ENCODE data around the gene SFMBT1. TPM values are rescaled to one million over a fixed set of nuclear protein-coding genes. Genes with fewer than 3 reads are reported as not detected.

The SFMBT1 gene, protein sequence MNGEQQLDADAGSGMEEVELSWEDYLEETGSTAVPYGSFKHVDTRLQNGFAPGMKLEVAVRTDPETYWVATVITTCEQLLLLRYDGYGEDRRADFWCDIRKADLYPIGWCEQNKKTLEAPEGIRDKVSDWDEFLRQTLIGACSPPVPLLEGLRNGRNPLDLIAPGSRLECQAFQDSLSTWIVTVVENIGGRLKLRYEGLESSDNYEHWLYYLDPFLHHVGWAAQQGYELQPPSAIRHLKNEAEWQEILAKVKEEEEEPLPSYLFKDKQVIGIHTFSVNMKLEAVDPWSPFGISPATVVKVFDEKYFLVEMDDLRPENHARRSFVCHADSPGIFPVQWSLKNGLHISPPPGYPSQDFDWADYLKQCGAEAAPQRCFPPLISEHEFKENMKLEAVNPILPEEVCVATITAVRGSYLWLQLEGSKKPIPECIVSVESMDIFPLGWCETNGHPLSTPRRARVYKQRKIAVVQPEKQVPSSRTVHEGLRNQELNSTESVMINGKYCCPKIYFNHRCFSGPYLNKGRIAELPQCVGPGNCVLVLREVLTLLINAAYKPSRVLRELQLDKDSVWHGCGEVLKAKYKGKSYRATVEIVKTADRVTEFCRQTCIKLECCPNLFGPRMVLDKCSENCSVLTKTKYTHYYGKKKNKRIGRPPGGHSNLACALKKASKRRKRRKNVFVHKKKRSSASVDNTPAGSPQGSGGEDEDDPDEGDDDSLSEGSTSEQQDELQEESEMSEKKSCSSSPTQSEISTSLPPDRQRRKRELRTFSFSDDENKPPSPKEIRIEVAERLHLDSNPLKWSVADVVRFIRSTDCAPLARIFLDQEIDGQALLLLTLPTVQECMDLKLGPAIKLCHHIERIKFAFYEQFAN
- total RNA-seq (2014; rRNA removed; shearing (Covaris generic)) = 1.2 and 3.6 TPM in 2 replicates

DNA sequence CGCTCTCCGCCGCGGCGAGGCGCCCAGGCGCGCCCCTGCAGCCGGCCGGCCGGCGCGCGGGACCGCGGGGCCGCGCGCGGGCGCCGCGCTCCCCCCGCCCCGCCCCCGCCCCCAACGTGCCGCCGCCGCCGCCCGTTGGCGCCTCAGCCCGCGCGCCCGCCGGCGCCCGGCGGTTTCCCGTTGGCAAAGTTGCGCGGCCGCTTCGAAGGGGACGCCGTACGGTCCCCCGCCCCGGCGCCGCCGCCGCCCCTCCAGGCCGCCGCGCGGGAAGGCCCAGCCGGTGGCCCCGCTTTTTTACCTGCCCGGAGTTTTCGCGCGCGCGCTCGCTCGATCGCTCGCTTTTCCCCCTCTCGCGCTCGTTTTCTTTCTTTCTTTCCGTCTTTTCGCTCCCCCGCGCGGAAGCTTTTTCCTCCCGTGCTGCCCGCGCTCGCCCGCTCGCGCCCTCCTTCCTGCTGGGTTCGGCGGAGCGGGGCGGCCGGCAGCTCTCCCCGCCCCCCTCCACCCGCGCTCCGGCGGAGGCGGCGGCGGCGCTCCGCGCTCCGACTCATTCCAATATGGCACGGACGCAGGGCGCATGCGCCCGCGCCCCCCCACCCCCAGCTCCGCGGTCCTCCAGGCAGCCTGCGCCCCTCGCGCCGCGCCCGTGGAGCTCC, at the start of gene SFMBT1:
TSS of gene SFMBT1 (minus strand) at position 556 of the 653 bp plus-strand sequence. CDS start 76,945 bp downstream, outside the sequence.
- DNase-seq (ENCODE audit: low spot score) = peak; percentile 57
- in situ Hi-C loops (cut with HindIII; ENCODE audit: low sequenced_read_pairs) = no loop called here

DNA sequence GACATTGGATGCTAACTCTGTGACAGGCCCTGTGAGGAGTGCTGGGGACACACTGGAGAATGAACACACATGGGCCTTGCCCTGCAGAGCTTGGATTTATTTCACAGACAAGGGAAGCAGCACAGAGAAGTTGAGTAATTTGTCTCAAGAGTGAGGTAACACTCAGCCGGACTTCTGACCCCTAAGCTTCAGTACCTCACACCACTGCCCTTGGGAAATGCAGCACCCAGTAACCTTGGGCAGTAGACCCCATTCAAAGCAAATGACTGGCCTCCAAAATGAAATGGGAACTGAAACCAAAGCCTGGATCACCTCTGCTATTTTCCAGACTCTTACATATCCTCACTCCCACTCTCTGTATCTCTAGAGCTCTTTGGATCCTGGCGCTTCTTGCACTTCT, 47.1 kb upstream of the SFMBT1 start:
- DNase-seq (ENCODE audit: low spot score) = no peak

DNA sequence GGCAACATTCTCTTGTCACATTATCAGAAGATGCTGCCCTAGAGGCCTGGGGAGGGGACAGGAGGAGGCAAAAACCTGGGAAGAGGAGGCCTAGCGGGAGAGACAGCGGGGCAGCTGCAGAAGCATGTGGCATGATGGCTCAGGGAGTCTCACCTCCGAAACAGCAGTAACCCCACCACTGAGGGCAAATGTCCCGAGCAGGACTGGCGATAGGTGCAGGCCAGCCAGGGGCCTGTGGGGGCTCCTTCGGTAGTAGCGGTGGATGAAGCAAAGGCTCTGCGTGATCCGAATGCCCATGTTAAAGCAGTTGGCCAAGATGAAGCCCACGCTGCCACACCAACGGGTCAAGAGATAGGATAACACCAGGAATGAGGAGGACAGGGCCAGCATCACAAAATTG, 46.3 kb upstream of the SFMBT1 start:
- no peak for DNase-seq (ENCODE audit: low spot score)
- in situ Hi-C loops (cut with HindIII; ENCODE audit: low sequenced_read_pairs) = no loop called here

More for the DNA sequence above, 47.1 kb upstream of the SFMBT1 start:
- in situ Hi-C loops (cut with HindIII; ENCODE audit: low sequenced_read_pairs) = no loop called here

DNA sequence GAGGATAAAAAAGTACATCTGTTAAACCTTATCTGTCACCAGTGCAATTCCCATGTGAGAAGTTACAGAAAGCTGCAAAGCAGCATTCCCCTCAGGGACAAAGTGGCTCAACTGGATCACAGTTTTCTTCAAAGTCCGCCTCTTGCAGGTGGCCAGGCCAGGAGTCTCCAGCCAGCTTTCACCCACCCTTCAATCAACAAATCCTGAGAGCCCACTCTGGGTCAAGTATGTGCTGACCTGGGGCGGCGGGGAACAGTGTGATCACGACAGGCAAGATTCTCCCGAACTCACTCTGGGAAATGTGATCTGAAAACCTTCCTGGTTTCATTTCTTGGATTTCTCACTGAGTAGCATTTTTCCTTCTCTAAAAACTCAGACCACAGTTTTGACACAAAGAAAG, 45.1 kb upstream of the SFMBT1 start:
- DNase-seq (ENCODE audit: low spot score) = no peak
- in situ Hi-C loops (cut with HindIII; ENCODE audit: low sequenced_read_pairs) = no loop called here

DNA sequence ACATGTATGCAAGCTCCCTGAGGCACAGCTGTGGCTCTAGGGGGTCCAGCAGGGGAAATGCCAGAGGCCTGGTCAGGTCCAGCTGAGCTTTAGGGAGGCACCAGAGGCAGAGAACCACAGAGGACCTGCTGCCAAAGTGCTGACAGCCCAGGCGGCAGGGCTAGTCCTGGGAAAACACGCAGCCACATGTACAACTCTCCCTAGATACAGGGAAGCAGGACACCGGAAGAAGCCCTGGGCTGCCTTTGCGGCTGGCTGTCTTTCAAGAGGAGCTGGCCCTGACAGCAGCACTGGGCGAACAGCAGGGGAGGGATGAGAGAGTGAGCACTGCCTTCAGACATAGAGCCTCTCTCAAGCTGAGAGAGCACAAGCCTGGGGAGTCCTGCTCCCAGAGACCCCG, 43.6 kb upstream of the SFMBT1 start:
- DNase-seq (ENCODE audit: low spot score) = peak; percentile 14

DNA sequence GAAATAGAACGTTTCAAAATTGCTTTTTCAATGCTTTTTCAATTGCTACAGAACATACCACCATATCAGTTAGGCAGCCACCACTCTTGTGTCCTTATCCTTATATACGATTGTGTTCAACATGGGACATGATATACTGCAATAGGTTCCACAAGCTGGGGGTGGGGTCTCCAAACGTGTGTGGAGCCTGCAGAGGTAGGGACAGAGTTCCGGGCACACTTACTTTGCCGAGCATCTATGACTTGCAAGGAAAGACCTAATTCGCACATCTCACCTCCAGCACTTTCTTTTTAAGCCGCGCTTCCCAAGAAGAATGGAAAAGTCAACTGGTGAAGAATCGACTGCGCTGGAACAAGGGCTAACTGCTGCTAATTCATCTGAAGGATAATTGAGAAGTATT, 39.6 kb upstream of the SFMBT1 start:
- in situ Hi-C loops (cut with HindIII; ENCODE audit: low sequenced_read_pairs) = no loop called here
- DNase-seq (ENCODE audit: low spot score) = no peak

More for the DNA sequence above, 43.6 kb upstream of the SFMBT1 start:
- in situ Hi-C loops (cut with HindIII; ENCODE audit: low sequenced_read_pairs) = no loop called here

DNA sequence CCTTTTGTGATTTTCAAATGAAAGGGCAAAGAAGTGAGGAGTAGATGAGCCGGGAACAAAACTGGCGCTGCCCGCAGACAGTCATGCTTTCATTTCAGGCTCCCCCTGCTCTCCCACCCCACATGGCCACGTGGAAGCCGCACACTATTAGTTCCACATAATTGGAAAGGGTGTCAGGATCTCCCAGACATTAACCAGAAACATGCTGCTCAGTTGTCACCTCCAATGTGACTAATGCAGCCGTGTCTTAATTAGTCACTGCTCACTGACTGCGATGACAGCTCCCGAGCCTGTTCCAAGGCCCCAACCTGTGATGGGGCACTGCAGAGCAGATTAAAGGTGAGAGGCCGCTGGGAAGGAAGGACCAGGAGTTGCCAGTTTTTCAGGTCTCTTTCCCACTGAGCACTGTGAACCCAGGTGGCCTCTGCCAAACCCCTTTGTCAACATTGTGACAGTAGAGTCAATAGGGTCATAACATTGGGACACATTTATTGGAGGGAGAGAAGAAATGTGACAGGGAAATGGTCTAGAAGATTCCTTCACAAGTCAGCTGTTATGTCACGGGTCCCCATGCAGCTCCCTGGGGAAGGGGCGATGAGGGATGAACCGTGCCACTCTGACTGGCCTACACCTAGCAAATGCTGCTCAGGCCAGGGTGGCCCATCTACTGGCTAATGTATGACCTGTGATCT, 38.6 kb upstream of the SFMBT1 start:
- peak; percentile 56 for DNase-seq (ENCODE audit: low spot score)
- in situ Hi-C loops (cut with HindIII; ENCODE audit: low sequenced_read_pairs) = no loop called here

DNA sequence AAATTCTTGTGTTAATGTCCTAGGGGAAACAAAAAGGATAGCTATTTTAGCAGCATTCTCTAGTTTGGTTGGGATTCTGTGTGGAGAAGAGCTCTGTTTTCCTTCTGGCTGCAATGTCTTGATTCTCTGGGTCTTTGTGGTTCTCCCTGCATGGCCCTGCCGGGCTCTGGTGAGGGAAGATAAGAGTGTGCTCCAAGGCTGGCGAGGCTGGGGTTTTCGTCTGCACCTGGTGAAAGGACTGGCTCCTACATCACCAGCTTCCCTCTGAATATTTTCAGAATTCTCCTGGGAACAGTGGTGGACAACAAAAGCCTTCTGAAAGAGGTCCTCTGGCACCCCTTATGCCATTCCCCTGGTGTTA, 38.1 kb upstream of the SFMBT1 start:
- no peak for DNase-seq (ENCODE audit: low spot score)
- in situ Hi-C loops (cut with HindIII; ENCODE audit: low sequenced_read_pairs) = no loop called here

DNA sequence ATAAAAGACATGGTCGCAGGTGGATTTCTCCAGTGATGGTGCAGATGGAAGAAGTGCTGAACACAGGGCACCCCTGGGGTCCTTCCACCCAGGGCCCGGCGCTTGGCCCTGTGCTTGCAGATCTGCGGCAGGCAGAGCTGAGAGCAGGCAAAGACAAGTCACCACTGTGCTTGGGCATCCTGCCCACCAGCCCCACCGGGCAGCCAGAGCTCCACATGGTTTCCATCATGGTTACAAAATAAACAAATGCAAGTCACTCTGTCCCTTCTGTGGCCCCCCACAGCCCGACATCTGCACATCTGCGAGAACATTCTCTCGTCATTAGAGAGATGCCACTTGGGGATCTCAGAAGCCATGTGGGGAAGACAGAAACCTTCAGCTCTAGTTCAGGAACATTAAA, 37.6 kb upstream of the SFMBT1 start:
- in situ Hi-C loops (cut with HindIII; ENCODE audit: low sequenced_read_pairs) = no loop called here
- DNase-seq (ENCODE audit: low spot score) = peak; percentile 69

DNA sequence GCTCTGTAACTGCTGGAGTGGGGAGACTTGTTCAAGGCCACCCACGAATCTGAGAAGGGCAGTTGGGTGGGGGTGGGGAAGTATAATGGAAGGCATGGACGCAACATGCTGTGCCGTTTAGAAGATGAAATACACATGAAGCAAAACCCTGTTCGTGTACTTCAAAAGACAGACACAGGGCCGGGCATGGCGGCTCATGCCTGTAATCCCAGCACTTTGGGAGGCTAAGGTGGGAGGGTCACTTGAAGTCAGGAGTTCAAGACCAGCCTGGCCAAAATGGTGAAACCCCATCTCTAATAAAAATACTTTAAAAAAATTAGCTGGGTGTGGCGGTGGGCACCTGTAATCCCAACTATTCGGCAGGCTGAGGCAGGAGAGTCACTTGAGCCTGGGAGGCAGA, 36.9 kb upstream of the SFMBT1 start:
- in situ Hi-C loops (cut with HindIII; ENCODE audit: low sequenced_read_pairs) = no loop called here

DNA sequence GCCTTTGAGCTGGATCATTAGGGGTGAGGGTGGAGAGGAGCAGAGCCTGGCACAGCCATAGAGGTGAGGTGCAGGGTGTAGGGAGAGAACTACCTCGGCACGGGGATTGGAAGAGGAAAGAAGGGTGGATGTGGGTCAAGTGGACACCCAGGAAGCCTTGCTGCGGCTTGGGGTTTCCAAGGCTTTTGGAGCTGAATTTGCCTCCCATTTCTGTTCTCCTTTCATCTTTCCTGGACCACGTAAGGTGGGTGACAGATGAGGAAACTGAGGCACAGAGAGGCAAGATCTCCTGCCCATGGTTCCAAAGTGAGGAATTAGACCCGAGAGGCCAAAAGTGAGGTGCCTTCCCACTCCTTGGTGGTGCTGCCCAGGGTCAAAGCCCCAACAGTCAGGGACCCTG, 35.4 kb upstream of the SFMBT1 start:
- DNase-seq (ENCODE audit: low spot score) = no peak

More for the DNA sequence above, 36.9 kb upstream of the SFMBT1 start:
- no peak for DNase-seq (ENCODE audit: low spot score)

DNA sequence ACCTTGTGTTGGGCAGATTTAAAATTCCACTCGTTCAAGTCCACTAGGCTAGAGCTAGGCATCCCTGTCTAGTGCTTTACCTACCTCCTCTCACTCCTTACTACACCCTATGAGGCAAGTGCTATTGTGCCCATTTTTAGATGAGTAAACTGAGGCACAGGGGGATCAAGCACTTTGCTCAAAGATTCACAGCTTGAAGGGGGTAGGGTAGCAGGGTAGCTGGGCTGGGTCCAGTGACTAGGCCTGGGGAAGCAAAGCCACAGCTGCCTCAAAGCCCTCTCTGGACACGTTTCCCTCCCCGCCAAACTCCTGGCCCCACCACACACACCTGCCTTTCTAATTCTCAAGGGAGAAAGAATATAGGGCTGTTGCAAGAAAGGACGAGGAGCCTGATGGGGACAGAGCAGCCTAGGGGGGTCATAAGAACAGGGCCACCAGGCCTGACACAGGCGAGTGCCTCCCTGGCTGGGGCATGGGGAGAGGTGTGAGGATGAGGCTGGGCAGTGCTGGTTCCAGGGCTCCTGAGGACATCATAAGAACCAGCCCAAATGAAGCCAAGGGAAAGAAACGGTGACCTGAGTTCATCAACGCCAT, 34.8 kb upstream of the SFMBT1 start:
- no peak for DNase-seq (ENCODE audit: low spot score)
- in situ Hi-C loops (cut with HindIII; ENCODE audit: low sequenced_read_pairs) = no loop called here

More for the DNA sequence above, 35.4 kb upstream of the SFMBT1 start:
- in situ Hi-C loops (cut with HindIII; ENCODE audit: low sequenced_read_pairs) = no loop called here

DNA sequence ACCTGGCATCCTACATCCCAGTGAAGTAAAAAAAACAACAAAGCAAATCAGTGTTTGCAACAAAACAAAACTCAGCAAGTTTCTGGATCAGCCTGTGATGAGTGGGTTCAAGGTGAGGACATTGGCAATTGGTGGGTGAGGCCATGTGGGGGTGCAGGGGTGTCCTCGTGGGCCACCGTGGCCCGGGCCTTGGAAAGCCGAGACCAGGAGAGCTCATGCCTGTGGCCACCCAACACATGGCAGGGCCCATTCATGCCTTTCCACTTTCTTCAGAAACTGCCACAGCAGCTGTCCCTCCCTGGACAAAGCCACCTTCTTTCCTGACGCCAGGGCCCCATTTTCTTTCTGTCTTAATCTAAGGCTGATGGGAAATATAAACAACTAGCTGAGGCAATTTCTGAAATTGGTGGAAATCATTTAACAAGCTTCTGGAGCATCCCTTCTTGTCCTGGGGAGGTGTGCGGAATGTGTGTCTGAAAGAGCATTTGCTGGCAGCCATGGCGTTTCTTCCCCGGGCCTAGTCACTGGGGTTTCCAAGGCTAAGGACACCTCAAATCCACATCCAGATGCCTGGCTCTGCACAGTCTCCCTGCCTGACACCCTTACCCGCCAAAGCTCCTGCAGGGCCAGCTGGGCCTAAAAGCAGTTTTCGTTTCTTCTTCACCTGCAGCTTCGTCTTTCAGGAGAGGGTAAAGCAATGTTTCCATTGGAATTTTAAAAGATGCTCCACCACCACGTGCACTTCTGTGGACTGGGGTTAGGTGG, 34.1 kb upstream of the SFMBT1 start:
- in situ Hi-C loops (cut with HindIII; ENCODE audit: low sequenced_read_pairs) = no loop called here
- no peak for DNase-seq (ENCODE audit: low spot score)

DNA sequence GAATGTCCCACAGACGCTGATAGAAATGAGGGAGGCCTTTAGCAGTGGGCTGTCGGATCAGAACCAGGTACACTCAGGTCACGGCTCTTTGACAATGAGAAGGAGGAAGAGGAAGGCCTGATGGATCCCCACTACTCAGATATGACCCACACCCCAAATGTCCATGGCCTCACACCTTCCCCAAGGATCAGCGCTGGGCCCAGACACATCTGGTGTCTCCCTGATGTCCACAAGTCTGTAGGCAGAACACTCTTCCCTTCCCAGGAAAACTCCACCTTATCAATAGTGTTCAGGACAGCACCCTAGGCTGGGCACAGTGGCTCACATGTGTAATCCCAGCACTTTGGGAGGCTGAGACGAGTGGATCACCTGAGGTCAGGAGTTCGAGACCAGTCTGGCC, 33.3 kb upstream of the SFMBT1 start:
- no peak for DNase-seq (ENCODE audit: low spot score)
- in situ Hi-C loops (cut with HindIII; ENCODE audit: low sequenced_read_pairs) = no loop called here

DNA sequence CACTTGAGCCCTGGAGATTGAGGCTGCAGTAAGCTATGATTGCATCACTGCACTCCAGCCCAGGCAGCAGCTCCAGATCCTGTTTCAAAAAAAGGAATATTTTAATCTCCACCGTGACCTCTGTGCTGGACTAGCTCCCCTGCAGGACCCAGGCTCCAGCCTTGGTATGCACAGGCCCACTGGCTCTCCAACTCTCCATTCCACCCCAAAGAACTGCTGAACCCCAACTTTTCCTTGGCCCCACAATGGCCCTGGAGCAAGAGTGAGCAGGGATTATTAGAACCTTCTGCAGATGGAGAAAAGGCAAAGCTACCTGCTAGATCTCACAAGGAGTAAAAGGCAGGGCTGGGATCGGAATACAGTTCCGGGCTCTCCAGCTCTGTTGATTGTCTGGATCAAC, 32.8 kb upstream of the SFMBT1 start:
- in situ Hi-C loops (cut with HindIII; ENCODE audit: low sequenced_read_pairs) = no loop called here
- no peak for DNase-seq (ENCODE audit: low spot score)

DNA sequence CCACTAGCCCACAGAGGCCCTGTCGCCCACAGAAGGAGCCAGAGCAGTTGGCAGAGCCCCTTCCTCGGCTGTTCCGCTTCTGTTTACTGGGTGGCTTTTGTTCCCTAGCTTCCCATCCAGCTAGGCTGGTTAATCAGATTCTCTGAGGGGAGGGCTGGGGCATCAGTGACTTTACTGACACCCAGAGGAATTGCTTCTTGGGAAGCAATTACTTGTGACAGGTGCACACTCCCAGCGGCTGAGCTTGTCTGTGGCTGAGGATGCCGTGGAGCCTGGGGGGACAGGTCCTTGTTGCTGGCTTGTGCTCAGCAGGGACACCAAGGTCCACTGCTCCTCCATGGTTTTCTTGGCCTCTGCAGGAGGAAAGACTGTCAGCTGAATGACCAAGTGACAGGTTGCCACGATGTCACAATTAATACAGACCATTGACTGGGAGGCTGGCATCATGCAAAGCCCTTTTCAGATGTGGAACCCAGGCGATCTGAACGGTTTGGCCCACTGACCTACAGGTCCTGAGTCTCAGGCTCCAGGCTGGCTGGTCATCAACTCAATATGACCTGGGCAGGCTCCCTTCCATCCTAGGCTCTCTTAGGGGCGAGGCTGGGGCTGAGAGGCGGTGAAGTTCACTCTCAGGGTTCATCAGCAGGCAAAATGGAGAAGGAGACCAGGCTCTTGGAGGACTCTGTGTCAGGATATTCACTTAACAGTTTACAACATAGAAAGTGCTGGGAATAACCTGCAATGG, 31.8 kb upstream of the SFMBT1 start:
- DNase-seq (ENCODE audit: low spot score) = no peak
- in situ Hi-C loops (cut with HindIII; ENCODE audit: low sequenced_read_pairs) = no loop called here

DNA sequence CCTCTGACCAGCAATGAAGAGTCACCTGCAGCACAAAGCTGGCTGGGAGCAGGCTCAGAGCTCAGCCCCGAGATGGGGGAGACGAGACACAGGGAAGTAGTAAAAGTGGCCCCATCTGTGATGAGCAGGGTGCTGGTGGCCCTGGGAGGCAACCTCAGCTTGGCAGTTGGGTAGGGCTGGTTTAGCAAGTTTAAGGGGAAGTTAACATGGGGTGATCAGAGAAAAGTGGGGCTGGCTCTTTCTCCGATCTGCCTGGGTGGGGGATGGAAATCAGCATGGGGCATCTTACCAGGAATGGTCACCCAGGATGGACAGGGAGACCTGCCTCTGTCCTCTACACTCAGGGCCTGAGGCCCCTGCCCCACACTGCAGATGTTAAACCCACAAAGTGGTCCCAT, 29.9 kb upstream of the SFMBT1 start:
- DNase-seq (ENCODE audit: low spot score) = no peak

More for the DNA sequence above, 29.9 kb upstream of the SFMBT1 start:
- in situ Hi-C loops (cut with HindIII; ENCODE audit: low sequenced_read_pairs) = no loop called here

Measured in G401 (cell line).